KBM-7 (cell line): ENCODE data around the gene LAMTOR2.
"Not testable (repeated sequence)": the region's sequence is repeated elsewhere in the genome, so short reads cannot be mapped to it uniquely, and the experiment has no call there.

Source experiments
- DNase-seq: peaks from one replicate; pipeline ENCODE4 v3.0.0-alpha.2; 2015
- in situ Hi-C: fragments of 300-500 bp; cut with MboI; formaldehyde crosslinking; loops from 2 replicates; pipeline ENCODE4 v1.14.3; 2020; ENCODE audit warnings: low sequenced_read_pairs, low pct_unique_long_range_greater_than_20kb, mixed read lengths

Gene LAMTOR2

DNA sequence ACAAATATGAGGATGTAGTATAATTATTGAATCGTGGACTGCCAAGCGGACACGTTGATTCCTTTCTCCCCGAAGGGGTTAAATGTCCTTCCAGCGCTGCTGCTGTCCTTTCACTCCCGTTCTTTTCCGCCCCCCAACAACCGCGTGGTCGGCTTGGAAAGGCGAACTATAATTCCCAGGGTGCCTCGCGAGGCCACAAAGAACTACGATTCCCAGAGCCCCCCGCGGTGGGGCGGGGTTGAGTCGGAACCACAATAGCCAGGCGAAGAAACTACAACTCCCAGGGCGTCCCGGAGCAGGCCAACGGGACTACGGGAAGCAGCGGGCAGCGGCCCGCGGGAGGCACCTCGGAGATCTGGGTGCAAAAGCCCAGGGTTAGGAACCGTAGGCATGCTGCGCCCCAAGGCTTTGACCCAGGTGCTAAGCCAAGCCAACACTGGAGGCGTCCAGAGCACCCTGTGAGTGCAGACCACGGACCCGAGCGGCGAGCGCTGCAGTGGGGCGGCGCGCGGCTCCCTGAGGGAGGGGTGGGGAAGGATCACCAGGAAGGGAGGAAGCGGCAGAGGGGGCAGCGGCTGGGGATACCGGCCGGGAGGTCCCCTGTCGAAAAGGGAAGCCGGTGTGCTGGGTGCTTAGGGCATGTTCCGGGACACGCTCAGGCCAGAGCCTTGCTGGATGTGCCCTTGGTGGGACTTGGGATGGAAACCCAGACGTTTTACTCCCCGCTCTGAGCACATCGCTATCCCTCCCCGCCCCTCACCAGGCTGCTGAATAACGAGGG lies at the start of gene LAMTOR2:
Gene LAMTOR2 (plus strand): TSS at position 283 of the 781 bp plus-strand sequence. CDS start 108 bp downstream, at position 391.
- in situ Hi-C loops = no loop called here
- peak; percentile 99 for DNase-seq

DNA sequence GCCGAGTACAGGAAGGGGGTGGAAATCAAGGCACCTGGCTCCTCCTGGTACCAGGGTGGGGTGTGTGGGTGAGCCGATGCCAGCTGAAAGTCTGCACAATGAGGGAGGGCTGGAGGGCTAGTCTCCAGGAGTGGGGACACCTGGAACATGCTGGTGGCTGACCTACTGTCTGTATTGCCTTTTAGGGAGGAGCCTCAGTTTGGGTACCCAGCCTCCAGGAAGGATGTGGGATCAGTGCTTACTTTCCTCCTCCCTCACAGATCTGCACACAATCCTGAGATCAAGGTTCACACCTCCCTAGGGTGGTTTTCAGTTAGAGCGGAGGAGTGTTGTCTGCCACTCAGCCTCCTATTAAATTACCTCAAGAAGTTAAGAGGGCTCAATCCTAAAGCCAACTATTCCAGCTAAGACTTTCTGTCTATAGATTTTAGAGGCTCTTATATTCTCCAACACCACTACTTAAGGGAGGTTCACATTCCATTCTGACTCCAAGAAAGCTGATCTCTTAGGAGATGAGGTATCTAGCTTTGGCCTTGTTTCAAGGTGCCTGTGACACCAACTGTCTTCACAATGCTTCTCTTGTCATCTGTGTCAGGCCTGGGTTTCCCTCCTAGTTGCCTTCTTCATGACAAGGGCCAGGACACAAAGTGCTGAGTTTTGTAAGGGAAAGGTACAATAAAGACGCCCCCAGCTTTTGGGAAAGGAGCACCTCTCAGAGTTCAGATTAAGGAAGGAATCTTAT lies 49.6 kb upstream of the LAMTOR2 start:
- in situ Hi-C loops = no loop called here
- no peak for DNase-seq

DNA sequence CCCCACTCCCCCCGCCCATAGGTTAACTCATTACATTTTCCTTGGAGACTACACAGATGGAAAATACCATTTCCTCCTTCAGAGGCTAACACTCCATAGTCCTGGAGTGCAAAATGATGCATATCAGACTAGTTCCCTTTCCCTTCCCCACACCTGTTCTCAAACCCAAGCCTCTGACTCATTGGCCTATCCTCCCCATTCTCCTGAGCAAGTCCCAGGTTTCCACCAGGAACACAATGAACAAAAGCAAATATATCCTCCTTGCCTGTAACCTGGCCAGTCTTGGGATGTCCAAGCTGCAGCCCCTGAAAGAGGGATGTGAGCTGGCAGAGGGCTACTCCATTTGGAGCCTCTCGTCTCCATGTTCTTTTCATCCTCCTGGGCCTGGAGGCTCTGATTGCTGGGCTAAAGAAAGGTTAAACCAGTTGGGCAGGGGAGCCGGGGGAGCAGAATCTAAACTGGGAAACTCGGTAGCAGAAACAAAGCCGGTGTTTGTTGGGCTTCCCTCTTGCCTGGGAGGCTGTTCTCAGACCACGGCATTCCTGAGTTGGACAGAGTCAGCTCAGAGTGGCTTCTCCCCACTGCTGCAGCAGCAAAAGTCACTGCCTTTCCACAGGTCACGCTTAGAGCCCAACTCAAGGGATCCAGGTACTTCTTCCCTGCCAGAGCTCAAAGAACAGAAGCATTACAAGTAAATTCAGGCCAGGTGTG lies 47.8 kb upstream of the LAMTOR2 start:
- DNase-seq = no peak
- in situ Hi-C loops = no loop called here

DNA sequence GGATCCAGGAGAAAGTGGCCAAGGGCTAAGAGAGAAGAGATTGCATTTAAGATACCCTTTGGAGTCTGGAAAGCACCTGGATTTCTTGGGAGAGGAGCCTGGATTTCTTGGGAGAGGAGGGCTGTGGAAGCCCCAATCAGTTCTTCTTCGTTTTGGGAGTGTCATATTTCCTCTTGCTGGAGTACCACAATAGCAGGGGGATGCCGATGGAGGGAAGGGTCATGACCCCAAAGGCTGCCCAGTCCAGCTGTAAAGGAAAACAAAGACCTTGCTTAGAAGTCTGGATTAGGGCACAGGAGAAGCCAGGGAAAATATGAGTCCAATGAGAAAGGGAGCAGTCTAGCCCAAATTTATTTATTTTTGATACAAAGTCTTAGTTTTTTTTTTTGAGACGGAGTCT lies 45.2 kb upstream of the LAMTOR2 start:
- in situ Hi-C loops = no loop called here
- DNase-seq = no peak

DNA sequence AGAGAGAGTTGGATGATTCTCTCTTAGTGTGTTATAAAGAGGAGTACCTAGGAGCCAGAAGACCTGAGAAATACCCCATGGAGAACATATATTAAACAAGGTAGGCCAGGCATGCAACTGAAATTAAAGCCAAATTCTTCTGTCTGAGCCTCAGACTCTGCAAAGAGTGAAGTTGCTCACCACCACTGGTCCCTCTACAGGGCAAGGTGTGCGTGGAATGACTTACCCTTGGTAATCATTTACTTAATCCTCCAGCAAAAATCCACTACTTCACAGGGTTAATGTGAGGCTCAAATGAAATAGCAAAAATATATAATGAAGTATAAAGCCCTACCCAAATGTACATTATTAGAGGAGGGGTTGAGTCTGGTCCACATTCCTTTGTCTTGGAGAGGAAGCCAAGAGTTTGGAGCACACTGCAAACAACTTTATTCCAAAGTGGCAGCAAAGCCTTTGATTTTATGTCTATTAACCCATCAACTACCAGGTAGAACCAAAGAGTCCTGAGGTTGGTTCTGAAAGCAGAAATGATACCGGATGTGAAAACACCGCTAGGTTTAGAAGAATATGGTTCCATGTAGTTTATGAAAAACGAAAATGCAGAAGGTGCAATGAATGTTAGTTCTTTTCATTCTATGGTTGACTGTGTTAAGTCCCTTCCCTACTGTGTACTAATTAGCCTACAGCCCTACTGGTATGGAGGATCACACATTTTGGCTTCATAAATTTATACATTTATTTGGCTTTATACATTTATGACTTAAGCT lies 42.3 kb upstream of the LAMTOR2 start:
- no peak for DNase-seq
- in situ Hi-C loops = no loop called here

DNA sequence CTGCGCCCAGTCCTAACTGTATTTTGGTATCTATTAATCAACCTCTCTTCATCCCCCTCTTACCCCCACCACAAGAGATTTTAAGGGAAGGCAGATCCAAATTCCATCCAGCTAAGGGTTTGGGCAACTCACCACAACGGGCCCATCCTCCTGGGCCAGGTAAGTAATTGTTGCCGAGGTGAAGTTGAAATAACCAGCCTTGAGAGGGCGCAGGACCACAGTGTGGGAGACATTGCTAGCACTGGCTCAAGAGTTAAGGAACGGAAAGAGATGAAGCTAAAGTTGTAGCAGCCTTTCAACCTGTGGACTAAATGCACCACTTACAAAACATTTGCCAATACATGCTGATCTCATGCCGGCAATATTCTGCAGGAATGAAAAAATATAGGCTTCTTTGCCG lies 39.8 kb upstream of the LAMTOR2 start:
- in situ Hi-C loops = no loop called here
- DNase-seq = no peak

DNA sequence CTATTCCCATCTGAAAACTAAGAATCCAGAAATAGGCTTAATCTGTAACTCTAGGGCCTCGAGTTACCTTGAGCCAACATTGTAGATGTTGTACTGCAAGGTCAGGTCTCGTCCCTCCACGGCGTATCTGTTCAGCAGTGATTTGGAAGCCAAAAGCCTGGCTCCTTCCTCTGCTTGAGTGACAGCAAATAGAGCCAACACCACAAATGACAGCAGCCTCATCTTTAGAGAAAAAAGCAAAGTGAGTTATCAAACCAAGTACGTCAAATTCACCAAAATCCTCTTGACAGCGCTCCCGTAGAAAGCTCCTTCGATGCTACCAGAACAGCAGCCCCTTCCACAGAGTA lies 34.7 kb upstream of the LAMTOR2 start:
- in situ Hi-C loops = no loop called here
- no peak for DNase-seq

DNA sequence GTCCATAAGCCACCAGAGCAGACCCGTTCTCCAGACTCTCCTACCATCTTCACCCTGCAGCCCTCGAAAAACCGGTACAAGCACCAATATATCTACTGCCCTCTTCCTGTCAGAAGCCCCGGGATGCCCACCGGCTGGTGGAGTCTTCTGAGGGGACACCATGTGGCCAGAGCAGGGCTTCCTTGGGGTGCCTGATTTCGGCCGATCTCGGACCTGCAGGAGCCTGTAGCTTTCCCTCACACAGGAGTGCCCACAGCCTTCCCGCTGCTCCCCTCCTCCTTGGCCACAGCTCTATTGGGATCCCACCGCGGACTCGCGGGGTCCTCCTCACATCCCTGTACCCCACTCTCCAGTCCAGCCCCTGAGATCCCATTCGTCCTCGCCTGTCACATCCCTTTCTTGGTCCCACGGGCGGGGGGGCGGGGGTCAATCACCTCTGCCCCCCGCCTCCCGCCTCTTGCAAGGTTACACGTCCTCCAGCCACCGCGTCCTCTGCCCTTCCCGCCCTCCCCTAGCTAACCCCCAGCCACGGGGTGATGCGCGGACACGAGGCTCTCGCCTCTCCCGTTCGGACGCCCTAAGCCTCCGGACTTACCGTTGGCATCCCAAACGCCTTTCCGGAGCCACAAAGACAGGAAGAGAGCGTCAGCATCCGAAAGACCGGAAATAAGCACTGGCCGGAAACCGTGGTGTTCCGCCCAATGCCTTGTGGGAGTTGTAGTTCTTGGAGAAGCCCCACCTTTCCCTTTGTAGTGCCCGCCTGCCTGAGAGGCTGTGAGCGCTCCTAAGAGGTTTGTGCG lies 34.1 kb upstream of the LAMTOR2 start, which contains the start of gene SSR2:
Gene SSR2 (minus strand): TSS at position 659 of the 800 bp plus-strand sequence. CDS start 784 bp downstream, outside the sequence.
- peak; percentile 92 for DNase-seq
- in situ Hi-C loops = no loop called here

DNA sequence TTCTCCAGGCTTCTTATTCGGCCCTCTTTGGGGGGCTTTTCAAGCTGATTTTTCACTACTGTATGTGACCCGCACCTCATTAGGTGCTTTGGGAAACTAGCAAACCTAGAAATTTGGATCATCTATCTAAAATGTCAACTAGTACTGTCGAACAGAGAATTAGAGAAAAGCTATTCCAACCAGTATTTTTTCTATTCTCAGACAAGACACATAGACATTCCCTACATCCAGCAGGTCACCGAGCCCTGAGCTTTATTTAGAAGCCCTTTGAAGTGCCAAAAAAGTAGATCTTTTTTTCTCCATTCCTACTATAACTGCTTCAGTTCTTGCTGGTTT lies 33.5 kb upstream of the LAMTOR2 start:
- in situ Hi-C loops = no loop called here
- DNase-seq = no peak

DNA sequence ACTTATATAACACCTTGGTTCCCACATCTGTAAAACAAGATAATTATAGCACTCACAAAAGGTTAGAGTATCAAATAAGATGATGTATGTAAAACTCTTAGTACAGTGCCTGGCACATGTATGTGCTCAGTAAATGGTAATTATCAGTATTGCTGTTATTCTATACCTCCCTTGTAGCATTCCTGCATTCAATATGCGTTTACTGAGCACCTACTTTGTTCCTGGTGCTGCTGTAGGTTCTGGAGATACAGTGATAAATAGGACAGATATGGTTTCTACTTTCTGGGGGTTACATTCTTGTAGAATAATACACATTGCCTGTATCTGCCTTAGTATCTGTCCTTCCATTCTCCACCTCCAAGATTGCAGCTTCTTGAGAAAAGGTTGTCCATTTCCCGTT lies 32.6 kb upstream of the LAMTOR2 start:
- no peak for DNase-seq

DNA sequence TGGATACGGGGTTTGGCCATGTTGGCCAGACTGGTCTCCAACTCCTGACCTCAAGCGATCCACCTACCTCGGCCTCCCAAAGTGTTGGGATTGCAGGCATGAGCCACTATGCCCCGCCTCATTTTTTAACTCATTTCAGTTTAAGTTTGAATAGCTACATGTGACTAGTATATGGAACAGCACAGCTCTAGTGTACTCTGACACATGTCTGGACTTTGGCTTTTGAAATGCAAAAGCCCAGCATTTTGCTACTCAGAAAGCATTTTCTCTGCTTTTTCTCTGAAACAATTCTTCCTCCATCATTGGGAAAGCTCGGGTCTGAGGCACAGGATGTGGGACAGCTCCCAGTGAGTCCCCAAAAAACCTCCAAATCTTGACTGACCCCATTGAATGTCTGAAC lies 29.8 kb upstream of the LAMTOR2 start:
- no peak for DNase-seq
- in situ Hi-C loops = no loop called here

More for the DNA sequence above, 32.6 kb upstream of the LAMTOR2 start:
- in situ Hi-C loops = no loop called here

DNA sequence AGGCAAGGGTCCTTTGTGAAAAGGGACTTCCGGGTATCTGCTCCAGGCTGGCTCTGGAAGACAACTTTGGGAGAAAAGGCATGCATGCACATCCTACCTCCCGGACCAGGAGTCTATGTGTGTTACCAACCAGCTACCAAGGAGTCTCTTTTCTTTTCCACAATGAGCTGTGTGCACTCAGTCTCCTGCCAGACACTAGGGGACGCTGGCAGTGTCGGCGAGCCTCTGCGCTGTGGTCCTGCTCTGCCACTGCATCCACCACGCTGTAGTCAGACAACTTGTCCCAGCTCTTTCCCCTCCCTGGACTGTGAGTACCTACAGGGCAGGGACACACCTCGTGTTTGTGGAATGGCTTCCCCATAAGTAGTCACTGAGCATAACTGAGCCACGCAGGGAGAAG lies 28.7 kb upstream of the LAMTOR2 start:
- DNase-seq = peak; percentile 74
- in situ Hi-C loops = no loop called here

DNA sequence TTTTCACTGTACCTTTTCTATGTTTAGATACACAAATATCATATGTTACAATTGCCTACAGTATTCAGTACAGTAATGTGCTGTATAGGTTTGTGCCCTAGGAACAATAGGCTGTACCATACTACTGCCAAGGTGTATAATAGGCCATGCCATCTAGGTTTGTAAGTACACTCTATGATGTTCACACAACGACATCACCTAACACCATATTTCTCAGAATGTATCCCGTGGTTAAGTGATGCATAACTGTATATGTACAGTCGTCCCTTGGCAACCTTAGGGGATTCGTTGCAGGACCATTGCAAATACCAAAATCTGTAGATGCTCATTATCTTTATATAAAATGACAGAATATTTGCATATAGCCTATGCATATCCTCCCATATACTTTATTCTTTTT lies 28.0 kb upstream of the LAMTOR2 start:
- DNase-seq = no peak
- in situ Hi-C loops = no loop called here

DNA sequence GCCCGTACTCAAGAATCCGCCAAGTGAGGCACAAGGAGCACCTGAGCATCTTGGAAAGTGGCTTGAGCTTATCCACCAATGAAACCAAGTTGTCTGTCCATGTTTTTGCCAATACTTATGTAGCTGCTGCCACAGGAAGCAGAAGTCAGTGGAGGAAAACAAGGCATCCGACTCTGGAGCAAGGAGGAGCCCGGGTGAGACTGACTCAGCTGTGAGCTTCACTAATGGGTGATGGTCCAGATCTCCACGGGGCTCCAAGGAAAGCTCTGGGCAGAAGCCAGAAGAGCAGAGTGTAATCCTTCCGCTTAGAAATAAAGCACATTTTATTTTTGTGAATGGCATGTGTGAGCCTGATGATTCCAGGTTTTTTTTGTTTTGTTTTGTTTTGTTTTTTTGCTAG lies 21.6 kb upstream of the LAMTOR2 start:
- in situ Hi-C loops = no loop called here
- DNase-seq = no peak

DNA sequence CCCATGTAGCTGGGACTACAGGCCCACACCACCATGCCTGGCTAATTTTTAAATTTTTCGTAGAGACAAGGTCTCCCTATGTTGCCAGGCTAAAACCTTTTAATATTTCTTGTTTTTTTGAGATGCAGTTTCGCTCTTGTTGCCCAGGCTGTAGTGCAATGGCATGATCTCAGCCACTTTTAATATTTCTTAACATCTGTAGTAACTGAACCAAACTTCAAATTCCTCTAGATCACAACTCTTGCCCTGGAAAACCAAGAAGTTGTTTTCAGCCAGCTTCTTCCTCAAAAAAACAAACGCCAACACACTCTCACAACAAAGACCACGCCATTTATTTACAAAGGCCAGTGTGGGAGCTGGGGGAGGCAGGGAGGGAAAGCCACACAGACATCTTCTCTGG lies 19.6 kb upstream of the LAMTOR2 start:
- in situ Hi-C loops = not testable (repeated sequence)

DNA sequence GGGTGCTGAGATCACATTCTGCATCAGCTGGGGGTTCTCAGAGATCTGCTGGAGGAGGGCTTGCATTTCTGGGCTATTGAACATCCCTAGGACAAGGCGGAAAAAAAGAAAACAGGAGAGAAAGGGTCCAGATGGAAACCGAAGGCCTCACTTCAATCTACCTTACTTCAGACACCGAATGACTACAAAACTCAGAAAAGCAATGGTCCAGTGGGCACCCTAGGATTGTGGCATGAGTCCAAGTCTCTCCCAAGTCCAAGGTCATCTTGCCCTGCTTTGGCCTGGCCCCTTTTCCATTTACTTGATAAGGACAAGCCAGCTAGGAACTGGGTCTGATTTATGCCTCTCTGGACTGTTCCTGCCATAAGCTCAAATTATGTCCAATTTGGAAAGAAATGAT lies 11.8 kb upstream of the LAMTOR2 start:
- no peak for DNase-seq
- in situ Hi-C loops = no loop called here

More for the DNA sequence above, 19.6 kb upstream of the LAMTOR2 start:
- DNase-seq = not testable (repeated sequence)

DNA sequence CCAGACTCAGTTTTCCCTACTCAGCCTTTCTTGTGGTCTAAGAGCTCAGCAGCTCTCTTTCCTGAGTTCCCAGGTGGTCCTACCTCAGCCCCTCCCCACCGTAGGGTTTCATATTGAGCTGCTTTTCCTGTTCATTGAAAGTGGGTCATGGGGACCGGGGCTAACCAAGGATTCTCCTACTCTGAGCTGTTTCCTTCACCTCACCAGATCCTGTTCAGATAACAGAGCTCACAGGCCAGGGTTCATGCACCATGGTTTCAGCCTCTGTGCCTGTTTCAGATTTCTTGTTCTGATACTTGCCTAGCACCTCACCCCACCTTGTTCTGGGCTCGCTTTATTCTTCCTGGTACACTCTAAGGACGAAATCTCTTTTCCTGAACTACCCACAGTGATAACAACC lies 9.5 kb upstream of the LAMTOR2 start:
- in situ Hi-C loops = no loop called here
- DNase-seq = no peak

DNA sequence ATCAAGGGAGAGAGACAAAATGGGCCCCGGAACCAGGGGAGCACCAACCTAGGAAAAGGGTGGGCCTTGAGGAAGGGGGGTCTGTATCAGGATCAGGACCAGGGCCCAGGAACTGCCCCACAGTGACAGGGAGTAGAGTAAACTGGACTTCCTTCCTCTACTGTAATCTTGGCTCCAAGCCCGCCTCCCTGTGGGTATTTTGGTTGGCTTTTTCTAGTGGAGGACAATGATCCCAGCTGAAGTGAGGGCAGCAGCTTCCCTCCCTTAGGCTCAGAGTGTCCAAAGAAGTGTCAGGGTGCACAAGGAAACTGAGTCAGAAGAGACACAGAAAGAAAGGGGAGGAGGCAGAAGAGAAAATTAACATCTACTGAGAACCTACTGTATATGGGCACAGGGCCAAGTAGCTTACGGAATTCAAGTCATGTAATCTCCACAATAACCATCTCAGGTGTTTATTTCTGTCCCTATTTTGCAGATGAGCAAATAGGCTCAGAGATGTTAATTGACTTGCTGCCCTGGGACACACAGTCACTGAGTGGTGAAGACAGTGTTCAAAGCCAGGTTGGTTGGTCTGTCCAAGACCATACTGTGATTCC lies 5.8 kb upstream of the LAMTOR2 start:
- in situ Hi-C loops = no loop called here
- no peak for DNase-seq
